NK-92 (cell line): ENCODE data around the gene CHIT1.
"Not testable (repeated sequence)": the region's sequence is repeated elsewhere in the genome, so short reads cannot be mapped to it uniquely, and the experiment has no call there.

Source experiments
- DNase-seq: peaks from one replicate; lab custom pipeline; 2025; ENCODE audit not compliant: unreplicated experiment; lab: John Stamatoyannopoulos, UW

Gene CHIT1

DNA sequence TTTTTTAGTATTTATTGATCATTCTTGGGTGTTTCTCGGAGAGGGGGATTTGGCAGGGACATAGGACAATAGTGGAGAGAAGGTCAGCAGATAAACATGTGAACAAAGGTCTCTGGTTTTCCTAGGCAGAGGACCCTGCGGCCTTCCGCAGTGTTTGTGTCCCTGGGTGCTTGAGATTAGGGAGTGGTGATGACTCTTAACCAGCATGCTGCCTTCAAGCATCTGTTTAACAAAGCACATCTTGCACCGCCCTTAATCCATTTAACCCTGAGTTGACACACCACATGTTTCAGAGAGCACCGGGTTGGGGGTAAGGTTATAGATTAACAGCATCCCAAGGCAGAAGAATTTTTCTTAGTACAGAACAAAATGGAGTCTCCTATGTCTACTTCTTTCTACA, 36.7 kb upstream of the CHIT1 start:
- not testable (repeated sequence) for DNase-seq

DNA sequence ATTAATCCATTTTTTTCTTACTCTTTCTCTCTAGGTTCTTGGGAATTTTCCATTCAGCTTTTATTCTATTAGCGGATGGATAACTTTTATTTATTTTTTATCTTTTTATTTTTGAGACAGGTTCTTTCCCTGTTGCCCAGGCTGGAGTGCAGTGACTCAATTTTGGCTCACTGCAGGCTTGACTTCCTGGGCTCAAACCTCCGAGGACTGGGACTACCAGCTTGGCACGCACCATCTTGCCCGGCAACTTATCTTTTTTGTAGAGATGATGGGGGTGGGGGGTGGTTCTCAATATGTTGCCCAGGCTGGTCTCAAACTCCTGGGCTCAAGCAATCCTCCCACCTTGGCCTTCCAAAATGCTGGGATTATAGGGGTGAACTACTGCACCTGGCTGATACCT, 36.1 kb upstream of the CHIT1 start:
- no peak for DNase-seq

DNA sequence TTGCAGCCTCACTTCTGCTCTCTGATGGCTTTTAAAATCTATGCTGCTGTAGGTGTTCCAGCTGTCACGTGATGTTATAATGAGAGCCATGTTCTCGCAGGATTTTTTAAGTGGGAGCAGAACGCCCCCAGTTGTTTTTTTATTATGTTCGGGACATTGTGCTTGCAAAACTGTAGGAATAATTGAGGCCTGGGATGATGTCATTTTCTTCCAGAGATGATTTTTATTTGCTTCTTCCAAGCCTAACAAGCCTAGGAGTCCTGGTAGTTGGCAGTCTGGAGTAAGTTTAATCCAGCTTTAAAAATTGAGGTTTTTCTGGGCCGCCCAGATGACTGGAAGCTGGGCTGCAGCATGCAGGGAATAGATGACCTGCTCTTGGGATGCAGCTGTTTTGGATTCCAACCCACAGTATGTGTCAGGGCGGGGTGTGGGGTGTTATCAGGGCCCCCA, 34.6 kb upstream of the CHIT1 start:
- no peak for DNase-seq

DNA sequence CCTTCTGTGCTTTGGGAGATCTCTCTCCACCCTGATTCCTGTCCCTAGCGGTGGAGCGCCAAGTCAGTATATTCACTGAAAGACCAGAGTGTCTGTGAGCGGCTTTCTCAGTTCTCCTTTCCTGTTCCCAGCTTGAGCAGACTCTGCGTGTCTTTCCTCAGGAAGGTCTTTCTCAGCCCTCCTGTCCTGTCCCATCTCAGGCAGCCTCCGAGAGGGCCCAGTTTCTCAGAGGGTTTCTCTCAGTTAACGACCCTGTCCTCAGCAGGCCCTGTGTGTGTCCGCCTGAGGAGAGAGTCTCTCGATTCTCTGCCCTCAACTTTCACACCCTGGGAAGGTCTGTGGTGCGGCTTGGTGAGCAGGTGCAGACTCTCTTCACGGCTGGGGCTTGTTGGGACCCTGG, 34.0 kb upstream of the CHIT1 start:
- DNase-seq: no peak

DNA sequence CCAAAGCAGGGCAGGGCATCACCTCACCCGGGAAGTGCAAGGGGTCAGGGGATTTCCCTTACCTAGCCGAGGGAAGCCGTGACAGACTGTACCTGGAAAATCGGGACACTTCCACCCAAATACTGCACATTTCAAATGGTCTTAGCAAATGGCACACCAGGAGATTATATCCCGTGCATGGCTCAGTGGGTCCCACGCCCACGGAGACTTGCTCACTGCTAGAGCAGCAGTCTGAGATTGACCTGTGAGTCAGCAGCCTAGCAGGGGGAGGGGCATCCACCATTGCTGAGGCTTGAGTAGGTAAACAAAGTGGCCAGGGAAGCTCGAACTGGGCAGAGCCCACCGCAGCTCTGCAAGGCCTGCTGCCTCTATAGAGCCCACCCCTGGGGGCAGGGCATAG, 27.2 kb upstream of the CHIT1 start:
- DNase-seq: not testable (repeated sequence)

- not testable (repeated sequence) for DNase-seq
Observed at GRCh38 chr1:203254782-203255181, 25.3 kb upstream of the CHIT1 start.

DNA sequence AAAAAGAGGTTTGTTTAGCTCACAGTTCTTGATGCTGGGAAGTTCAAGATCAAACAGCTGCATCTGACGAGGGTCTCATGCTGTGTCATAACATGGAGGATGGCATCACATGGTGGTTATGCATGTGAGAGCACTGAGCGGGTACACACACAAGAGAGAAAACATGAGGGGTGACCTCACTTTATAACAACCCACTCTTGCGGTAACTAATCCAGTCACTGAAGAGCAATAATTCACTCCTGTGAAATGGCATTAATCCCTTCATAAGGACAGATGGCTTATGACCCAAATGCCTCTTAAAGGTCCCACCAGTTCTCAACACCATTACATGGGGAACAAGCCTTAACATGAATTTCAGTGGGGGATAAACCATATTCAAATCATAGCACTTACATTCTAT, 23.2 kb upstream of the CHIT1 start:
- no peak for DNase-seq

GRCh38 chr1:203251466-203251865, 22.0 kb upstream of the CHIT1 start:
- no peak for DNase-seq

GRCh38 chr1:203250911-203251310, 21.4 kb upstream of the CHIT1 start:
- DNase-seq: no peak

- DNase-seq: no peak
Observed at GRCh38 chr1:203244776-203245175, 15.3 kb upstream of the CHIT1 start.

DNA sequence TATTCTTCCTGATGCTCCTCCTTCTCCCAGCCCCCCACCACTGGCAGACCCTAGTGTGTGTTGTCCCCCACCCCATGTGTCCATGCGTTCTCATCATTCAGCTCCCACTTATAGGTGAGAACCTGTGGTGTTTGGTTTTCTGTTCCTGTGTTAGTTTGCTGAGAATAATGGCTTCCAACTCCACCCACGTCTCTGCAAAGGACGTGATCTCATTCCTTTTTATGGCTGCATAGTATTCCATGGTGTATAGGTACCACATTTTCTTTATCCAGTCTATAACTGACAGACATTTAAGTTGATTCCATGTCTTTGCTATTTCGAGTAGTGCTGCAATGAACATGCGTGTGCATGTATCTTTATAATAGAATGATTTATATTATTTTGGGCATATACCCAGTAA, 12.2 kb upstream of the CHIT1 start:
- not testable (repeated sequence) for DNase-seq

DNA sequence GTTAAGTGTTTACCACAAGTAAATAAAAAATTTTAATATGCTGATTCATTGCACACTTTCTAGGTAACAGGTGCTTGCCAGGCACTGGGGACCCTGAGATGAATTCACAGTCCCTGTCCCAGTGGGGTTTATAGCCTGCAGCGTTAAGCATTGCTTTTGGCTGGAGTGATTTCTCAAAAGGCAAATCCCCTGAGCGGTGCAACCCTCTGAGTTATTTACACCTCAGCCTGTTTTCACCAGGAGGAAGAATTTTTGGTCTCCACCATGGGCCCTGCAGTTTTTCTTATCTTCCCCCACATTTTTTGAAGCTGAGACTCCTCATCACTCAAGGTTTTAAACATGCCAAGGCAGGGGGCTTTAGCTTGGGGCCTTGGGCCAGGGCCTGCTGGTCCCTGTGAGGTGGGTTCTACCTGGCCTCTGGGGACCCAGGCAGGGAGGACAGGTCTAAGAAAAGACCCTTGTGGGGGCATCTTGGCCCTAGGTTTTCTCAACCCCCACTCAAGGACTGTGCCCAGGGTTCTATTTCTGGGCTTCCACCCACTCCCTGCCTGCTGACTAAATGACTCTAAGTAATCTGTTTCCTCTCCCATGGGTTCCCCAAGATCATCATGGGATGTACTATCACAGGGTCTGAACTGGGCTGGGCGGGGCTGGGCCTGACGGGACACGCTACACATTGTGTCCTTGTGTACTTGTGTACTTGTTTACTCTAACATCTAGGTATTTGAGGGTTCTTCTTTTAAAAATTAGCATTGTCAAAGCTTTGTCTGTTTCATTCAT, 10.2 kb upstream of the CHIT1 start:
- no peak for DNase-seq

DNA sequence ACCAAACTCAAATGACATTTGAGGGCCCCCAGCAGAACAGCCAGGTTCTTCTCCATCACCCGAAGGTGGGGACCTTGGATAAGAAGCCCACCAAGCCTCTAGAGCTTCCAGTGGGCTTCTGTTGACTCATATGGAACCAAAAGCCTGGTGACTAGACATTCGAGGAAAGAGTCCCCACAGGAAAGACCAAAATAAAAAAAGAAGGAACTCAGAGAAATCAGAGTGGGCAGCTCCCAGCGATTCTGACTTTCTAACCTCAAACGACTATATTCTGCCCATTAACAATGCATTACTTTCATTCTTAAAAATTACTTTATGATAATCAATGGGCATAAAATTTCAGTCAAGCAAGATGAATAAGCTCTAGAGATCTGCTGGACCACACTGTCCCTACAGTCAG, 9.6 kb upstream of the CHIT1 start:
- no peak for DNase-seq

- no peak for DNase-seq
Observed at GRCh38 chr1:203238535-203238934, 9.1 kb upstream of the CHIT1 start.

DNA sequence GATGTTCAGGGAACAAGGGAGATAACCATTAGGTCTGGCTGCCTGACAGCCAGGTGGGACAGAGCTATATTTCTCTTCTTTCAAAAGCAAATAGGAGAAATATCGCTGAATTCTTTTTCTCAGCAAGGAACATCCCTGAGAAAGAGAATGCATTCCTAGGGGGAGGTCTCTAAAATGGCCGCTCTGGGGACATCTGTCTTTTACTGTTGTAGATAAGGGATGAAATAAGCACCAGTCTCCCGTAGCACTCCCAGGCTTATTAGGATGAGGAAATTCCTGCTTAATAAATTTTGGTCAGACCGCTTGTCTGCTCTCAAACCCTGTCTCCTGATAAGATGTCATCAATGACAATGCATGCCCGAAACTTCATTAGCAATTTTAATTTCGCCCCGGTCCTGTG, 5.4 kb upstream of the CHIT1 start:
- DNase-seq: not testable (repeated sequence)

GRCh38 chr1:203228670-203229069, 803 bp downstream of the CHIT1 start:
- DNase-seq: no peak

DNA sequence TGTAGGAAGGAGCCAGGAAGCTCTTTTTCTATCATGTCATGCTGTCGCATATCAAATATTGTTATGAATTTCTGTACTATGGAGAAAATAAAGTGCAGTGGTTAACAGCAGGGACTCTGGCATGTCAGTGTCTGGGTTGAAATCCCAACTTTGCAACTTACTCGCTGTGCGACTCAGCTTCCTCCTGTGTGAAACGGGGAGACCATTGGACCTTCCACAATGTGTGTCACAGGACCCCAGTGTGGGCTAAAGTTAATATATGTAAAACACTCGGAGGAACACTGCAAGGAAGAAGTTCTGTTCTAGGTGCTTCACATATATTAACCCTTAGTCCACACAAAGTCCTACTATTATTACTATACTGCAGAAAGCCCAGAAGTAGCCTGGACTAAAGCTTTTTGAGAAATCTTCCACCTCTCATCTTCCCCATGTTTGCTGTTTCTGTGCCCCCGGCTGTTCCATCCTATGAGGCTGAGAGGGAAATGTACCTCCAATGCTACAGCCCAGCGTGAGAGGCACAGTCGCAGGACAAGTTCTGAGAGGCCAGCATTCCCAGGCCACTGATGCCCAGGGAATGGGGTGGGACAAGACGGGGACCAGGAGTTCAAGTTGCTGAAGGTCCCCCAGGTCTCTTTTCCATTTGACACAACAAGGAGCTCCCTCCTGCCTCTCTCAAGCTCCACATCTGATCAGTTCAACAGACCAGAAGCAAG, 1.9 kb downstream of the CHIT1 start:
- DNase-seq: no peak

- DNase-seq: no peak
Observed at GRCh38 chr1:203225071-203225470, 4.4 kb downstream of the CHIT1 start.

- DNase-seq: no peak
Observed at GRCh38 chr1:203223012-203223775, 6.3 kb downstream of the CHIT1 start.

- DNase-seq: no peak
Observed at GRCh38 chr1:203219934-203220333, 9.5 kb downstream of the CHIT1 start.

DNA sequence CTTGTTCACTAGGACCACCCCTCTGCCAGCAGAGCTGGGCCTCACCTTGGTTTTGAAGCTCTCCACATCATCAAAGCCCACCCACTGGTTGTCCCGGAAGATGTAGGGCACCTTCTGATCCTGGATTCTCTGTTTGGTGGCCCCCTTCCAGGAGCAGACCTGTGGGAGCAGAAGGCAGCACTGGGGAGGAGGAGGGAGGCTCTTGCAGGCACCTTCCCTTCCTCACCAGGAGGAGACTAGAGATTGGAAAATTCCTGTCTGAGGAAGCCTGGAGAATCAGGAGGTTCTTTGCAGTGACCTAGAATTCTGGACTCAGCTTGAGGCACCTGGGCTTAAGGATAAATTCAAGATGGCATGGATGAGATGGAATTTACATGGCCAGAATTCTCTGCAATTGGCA, 10.3 kb downstream of the CHIT1 start:
- no peak for DNase-seq

GRCh38 chr1:203217668-203218067, 11.8 kb downstream of the CHIT1 start:
- DNase-seq: no peak
